Fibroblast of the aortic adventitia (primary cell): ENCODE data around the gene GPD2. TPM values are rescaled to one million over a fixed set of nuclear protein-coding genes. Genes with fewer than 3 reads are reported as not detected.

Experiments used
- DNase-seq: peaks from one replicate; pipeline ENCODE4 v3.0.0-alpha.2; 2010; ENCODE audit warnings: low read depth
- H3K4me3 ChIP-seq: 2 replicates; pipeline ENCODE4 v1.5.1; 2011; ENCODE audit warnings: low read depth, mild to moderate bottlenecking, control low read depth, low read length, moderate library complexity
- CTCF ChIP-seq: IDR thresholded peaks from 2 replicates; pipeline ENCODE4 v1.5.1; 2011; ENCODE audit warnings: mild to moderate bottlenecking, low read length, control low read depth, inconsistent platforms; ENCODE audit not compliant: insufficient read depth
- total RNA-seq: library from RNA; depleted of rRNA; stranded (reverse); fragments of >200 nt; gene quantifications from 2 replicates; pipeline ENCODE4 v1.2.3, GENCODE V29; 2012; ENCODE audit warnings: low replicate concordance

Gene GPD2
- total RNA-seq, 1 donor: 89.7 TPM

- no peak for DNase-seq
- TF ChIP-seq CTCF: no peak
- no peak overlapping the region for H3K4me3 ChIP-seq
These were observed 117.7 kb downstream of the GPD2 start for GRCh38 chr2:156553714-156554442.

DNA sequence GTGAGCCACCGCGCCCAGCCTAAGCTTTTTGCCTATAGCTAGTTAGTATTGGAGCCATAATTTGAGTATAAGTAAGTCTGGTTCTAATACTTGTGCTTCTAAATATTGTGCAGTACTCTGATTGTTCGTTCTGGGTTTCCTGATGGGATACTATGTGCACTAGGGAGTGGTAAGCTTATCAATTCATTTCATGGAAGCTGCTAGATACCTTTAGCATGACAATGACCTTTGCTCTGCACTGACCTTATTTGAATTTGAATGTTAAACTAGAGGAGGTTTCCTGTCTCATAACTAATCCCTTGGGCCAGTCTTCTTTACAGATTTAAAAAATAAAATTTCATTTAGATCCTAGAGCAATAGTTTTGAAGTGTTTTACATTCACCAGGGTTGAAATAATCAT is 125.1 kb downstream of the GPD2 start:
- H3K4me3 ChIP-seq: no peak overlapping the region
- TF ChIP-seq CTCF: no peak
- no peak for DNase-seq

DNA sequence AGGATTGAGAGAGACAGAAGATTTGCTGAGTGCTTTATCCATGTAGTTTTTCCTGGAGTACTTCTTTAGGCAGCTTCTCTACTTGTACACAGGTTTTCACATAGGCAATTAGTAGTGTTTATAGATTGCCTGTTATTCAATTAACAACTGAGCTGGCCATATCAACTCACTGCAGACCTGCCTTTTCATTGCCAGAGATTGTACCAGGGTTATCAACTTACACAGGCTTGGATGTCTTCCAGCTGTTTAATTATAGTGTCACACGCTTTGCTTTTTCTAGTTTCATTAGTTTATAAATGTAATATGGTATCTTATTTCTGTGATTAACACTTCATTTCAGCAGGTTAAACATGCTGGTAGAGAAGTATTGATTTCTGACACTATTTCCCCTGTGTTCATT is 125.9 kb downstream of the GPD2 start:
- no peak for TF ChIP-seq CTCF
- no peak for DNase-seq

DNA sequence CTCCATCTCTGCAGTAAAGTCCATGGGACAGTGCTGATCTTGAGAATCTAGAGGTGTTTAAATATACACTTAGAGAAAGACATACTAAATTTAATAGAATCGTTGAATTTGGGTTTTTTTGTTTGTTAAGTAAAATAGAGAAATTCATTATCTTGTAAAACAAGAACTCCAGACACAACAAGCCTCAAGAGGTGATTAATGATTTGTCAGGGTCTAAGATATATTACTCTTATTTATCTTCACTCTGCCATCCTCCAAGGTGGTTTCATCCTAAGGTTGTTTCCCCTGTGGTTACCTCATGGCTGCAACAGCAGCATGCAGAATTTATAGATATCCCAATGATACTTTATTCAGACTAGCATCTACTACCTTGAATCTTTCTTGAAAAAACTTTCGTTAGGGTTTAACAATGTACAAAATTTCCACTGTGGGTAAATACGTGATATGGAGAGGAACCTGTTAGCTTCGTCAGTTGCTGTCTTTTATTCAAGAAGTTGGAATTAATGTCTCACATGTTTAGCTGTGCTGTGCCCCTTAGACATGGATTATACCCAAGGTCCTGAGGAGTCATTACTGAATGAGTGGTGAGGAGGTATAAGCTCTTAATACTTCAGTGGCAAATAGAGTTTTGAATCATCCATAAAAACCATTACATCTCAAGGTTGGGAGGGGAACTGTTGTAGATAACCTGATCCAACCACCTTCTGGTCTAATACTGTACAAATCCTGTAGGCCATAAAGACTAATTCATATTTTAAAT is 128.0 kb downstream of the GPD2 start:
- H3K4me3 ChIP-seq: no peak overlapping the region
- TF ChIP-seq CTCF: no peak
- no peak for DNase-seq

More for the DNA sequence above, 125.9 kb downstream of the GPD2 start:
- H3K4me3 ChIP-seq: no peak overlapping the region

DNA sequence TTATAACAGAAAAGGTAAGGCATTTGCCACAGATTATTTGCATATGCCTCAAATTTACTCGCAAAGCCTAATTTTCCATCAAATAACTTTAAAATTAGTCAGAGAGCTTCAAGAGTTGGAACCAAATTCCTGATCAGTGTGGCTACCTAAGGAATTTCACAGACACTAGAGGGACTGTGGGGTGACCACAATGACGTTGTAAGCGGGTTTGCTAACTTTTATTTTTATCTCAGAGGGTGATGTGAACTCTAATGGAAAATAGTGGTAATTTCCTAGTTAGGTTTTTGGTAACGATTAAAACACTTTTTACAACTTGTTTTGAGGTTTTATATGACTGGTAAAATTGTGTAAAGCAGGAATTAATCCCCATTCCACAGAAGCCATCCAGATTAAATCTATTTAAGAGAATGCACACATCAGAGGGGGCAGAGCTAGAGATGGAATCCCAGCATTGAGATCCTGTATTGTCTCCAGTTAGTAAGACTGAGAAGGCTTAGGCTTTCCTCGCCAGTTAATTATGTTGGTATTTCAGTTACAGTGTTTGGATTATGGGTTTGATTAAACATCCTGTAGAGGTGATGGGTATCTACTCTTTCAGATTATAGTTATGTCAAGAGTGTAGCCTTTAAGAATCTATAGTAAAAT is 129.0 kb downstream of the GPD2 start:
- no peak for TF ChIP-seq CTCF
- no peak overlapping the region for H3K4me3 ChIP-seq
- peak; percentile 49 for DNase-seq

- no peak overlapping the region for H3K4me3 ChIP-seq
- no peak for TF ChIP-seq CTCF
- DNase-seq: no peak
These were observed 137.5 kb downstream of the GPD2 start for GRCh38 chr2:156573710-156574109.
